Breast epithelium (tissue), 4 donors: ENCODE data around the gene U2SURP. TPM values are rescaled to one million over a fixed set of nuclear protein-coding genes. Genes with fewer than 3 reads are reported as not detected.
"Not testable (repeated sequence)": the region's sequence is repeated elsewhere in the genome, so short reads cannot be mapped to it uniquely, and the experiment has no call there.

Source experiments
- DNase-seq, 2 donors: peaks; one replicate each; pipeline ENCODE4 v3.0.0-alpha.2; 2019; ENCODE audit warnings: low spot score in 2 of 2
- H3K27ac ChIP-seq, 2 donors: fragments of 200-600 bp; sonication (generic) in 1 of 2; one replicate each; pipeline ENCODE4 v1.5.1; 2016 to 2019; ENCODE audit warnings: mild to moderate bottlenecking in 1 of 2
- H3K27me3 ChIP-seq, 2 donors: fragments of 200-600 bp; sonication (generic) in 1 of 2; one replicate each; pipeline versions ENCODE4 v1.5.1 to v1.6.0; 2017 to 2019; ENCODE audit warnings: control low read depth in 1 of 2, mild to moderate bottlenecking in 1 of 2
- H3K36me3 ChIP-seq: fragments of 200-600 bp; one replicate; pipeline ENCODE4 v1.5.1; 2019
- H3K4me1 ChIP-seq, 2 donors: fragments of 200-600 bp; sonication (generic); one replicate each; pipeline ENCODE4 v1.5.1; 2016 to 2019; ENCODE audit warnings: control low read depth in 1 of 2
- H3K4me3 ChIP-seq, 3 donors: fragments of 200-600 bp; sonication (generic); 1 replicate in 2 of 3; 2 replicates in 1 of 3; pipeline ENCODE4 v1.5.1; 2016 to 2019; ENCODE audit warnings: mild to moderate bottlenecking in 3 of 3, moderate library complexity in 2 of 3
- H3K9me3 ChIP-seq, 2 donors: fragments of 200-600 bp; sonication (generic) in 1 of 2; one replicate each; pipeline ENCODE4 v1.5.1; 2016 to 2019; ENCODE audit warnings: control low read depth in 1 of 2
- CTCF ChIP-seq, 3 donors: fragments of 450-650 bp; IDR thresholded peaks; one replicate each; pipeline ENCODE4 v1.5.1; 2016 to 2017; ENCODE audit warnings: antibody characterized with exemption in 3 of 3, mild to moderate bottlenecking in 3 of 3, moderate library complexity in 3 of 3
- POLR2A ChIP-seq: fragments of 450-650 bp; IDR thresholded peaks from one replicate; pipeline ENCODE4 v1.6.1; 2016; ENCODE audit warnings: antibody characterized with exemption, mild to moderate bottlenecking, moderate library complexity
- POLR2AphosphoS5 ChIP-seq, 3 donors: sonication (generic); formaldehyde crosslinking; IDR thresholded peaks; one replicate each; pipeline ENCODE4 v1.6.1; 2017; ENCODE audit warnings: antibody characterized with exemption in 3 of 3
- intact Hi-C: fragments of 100-400 bp; cut with DNase I; formaldehyde crosslinking; loops from one replicate; pipeline ENCODE4 v1.15.1; 2023; ENCODE audit warnings: low total_unique reads
- total RNA-seq, 3 donors: library from RNA; depleted of rRNA; stranded (reverse); fragments of >200 nt; gene quantifications; one replicate each; pipeline ENCODE4 v1.1.0, GENCODE V29; 2016

U2SURP gene
- total RNA-seq, 3 donors from 2014 or later = 79.8 to 122 (median 96.4) TPM

- no peaks in the 10 kb centered on the region for H3K27me3 ChIP-seq
- no peak for DNase-seq
- H3K36me3 ChIP-seq = no peaks in the 10 kb centered on the region
- no peaks in the 10 kb centered on the region for H3K4me1 ChIP-seq
- intact Hi-C loops = no loop called here
- no peak overlapping the region for H3K4me3 ChIP-seq
- no peak for TF ChIP-seq POLR2A
- TF ChIP-seq POLR2AphosphoS5 (IDR thresholded peaks at IDR 0.05) = no peak
- no peak for TF ChIP-seq CTCF (IDR thresholded peaks at IDR 0.05)
- H3K27ac ChIP-seq = no peak overlapping the region
- H3K9me3 ChIP-seq = no peaks in the 10 kb centered on the region
These were observed 10.3 kb downstream of the U2SURP start for GRCh38 chr3:143011705-143012104.

GRCh38 chr3:143014921-143015320 lies 13.6 kb downstream of the U2SURP start:
- no peaks in the 10 kb centered on the region for H3K27me3 ChIP-seq
- H3K9me3 ChIP-seq = no peaks in the 10 kb centered on the region
- intact Hi-C loops = no loop called here
- no peak for DNase-seq
- H3K4me1 ChIP-seq = no peaks in the 10 kb centered on the region
- TF ChIP-seq POLR2AphosphoS5 (IDR thresholded peaks at IDR 0.05) = no peak
- TF ChIP-seq POLR2A = no peak
- no peak overlapping the region for H3K27ac ChIP-seq
- no peaks in the 10 kb centered on the region for H3K36me3 ChIP-seq
- H3K4me3 ChIP-seq = no peak overlapping the region

- Histone ChIP-seq H3K9me3 (no peaks in the 10 kb centered on the region), H3K4me3 (no peak overlapping the region), H3K27me3 (no peaks in the 10 kb centered on the region), H3K4me1 (no peaks in the 10 kb centered on the region), H3K27ac (no peak overlapping the region), H3K36me3 (no peaks in the 10 kb centered on the region)
- TF ChIP-seq POLR2AphosphoS5 (IDR thresholded peaks at IDR 0.05) (no peak), POLR2A (no peak), CTCF (IDR thresholded peaks at IDR 0.05) (peak in 2 of 3 donors; percentile 36 to 53)
- intact Hi-C loops = no loop called here
- DNase-seq = no peak
These were observed 15.1 kb downstream of the U2SURP start for GRCh38 chr3:143016321-143016972.

- Histone ChIP-seq H3K4me1 (no peaks in the 10 kb centered on the region), H3K9me3 (no peaks in the 10 kb centered on the region), H3K27me3 (no peaks in the 10 kb centered on the region), H3K36me3 (peaks cover 26% of the 10 kb centered on the region), H3K27ac (no peak overlapping the region), H3K4me3 (no peak overlapping the region)
- TF ChIP-seq POLR2A (no peak), CTCF (IDR thresholded peaks at IDR 0.05) (no peak), POLR2AphosphoS5 (IDR thresholded peaks at IDR 0.05) (no peak)
- intact Hi-C loops = no loop called here
- no peak for DNase-seq
These were observed 23.1 kb downstream of the U2SURP start for GRCh38 chr3:143024351-143024960.

GRCh38 chr3:143031327-143031726 lies 30.0 kb downstream of the U2SURP start:
- Histone ChIP-seq H3K36me3 (peaks cover 3% of the 10 kb centered on the region), H3K4me1 (no peaks in the 10 kb centered on the region), H3K27ac (no peak overlapping the region), H3K4me3 (no peak overlapping the region), H3K27me3 (no peaks in the 10 kb centered on the region), H3K9me3 (no peaks in the 10 kb centered on the region)
- intact Hi-C loops = no loop called here
- DNase-seq = no peak
- no peak for TF ChIP-seq POLR2AphosphoS5 (IDR thresholded peaks at IDR 0.05)
- no peak for TF ChIP-seq CTCF (IDR thresholded peaks at IDR 0.05)
- no peak for TF ChIP-seq POLR2A

GRCh38 chr3:143031796-143032387 lies 30.5 kb downstream of the U2SURP start:
- DNase-seq, H3K4me3 ChIP-seq, H3K4me1 ChIP-seq, intact Hi-C loops, H3K27me3 ChIP-seq, H3K36me3 ChIP-seq, H3K9me3 ChIP-seq, H3K27ac ChIP-seq: not testable (repeated sequence)
